VCaP (cell line): ENCODE measurements around the gene CIAPIN1.

ENCODE experiments used
- H3K27ac ChIP-seq: fragments of 450-650 bp; 2 replicates; pipeline ENCODE4 v1.5.1; 2017
- TF ChIP-seq, protein P1 (sequence below): fragments of 450-650 bp; conservative IDR thresholded peaks from 2 replicates; pipeline ENCODE4 v1.5.1; 2017; ENCODE audit warnings: mild to moderate bottlenecking, moderate library complexity

The CIAPIN1 gene

DNA sequence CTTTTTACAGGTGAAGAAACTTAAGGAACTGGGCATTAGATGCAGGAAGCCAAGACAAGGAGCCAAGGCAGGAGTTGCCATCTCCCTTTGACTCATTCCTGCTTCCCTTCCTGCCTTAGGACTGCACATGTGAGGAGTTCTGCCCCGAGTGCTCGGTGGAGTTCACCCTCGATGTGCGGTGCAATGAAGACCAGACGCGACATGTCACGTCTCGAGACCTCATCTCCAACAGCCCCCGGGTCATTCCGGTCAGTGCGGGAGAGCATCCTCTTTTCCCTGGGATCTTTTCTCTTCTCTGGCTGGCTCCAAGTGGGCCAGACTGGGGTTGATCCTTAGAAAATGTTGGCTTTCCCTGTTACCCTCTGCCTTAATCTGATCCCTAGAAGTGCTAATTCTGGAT is 21.9 kb upstream of the CIAPIN1 start:
- TF ChIP-seq, protein P1, sequence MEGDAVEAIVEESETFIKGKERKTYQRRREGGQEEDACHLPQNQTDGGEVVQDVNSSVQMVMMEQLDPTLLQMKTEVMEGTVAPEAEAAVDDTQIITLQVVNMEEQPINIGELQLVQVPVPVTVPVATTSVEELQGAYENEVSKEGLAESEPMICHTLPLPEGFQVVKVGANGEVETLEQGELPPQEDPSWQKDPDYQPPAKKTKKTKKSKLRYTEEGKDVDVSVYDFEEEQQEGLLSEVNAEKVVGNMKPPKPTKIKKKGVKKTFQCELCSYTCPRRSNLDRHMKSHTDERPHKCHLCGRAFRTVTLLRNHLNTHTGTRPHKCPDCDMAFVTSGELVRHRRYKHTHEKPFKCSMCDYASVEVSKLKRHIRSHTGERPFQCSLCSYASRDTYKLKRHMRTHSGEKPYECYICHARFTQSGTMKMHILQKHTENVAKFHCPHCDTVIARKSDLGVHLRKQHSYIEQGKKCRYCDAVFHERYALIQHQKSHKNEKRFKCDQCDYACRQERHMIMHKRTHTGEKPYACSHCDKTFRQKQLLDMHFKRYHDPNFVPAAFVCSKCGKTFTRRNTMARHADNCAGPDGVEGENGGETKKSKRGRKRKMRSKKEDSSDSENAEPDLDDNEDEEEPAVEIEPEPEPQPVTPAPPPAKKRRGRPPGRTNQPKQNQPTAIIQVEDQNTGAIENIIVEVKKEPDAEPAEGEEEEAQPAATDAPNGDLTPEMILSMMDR: no peak
- H3K27ac ChIP-seq: no peak overlapping the region

DNA sequence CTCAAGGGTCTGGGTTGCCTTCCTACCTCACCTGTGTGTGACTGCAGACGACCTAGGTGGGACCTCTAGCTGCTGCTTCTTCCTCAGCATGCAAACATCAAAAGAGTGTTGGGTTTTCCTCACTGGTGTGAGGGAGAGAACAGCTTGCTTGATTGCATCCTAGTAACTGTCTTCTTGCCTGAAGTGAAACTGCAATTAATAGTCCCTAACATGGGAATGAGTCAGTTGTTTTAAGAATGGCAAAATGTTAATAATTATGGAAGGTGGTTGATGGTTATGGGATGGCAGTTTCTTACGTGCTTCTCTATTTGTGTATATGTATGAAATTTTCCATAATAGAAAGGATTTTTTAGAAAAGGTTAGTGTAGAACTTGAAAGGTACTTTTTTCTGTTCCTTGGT is 21.2 kb upstream of the CIAPIN1 start:
- TF ChIP-seq, protein P1: no peak

DNA sequence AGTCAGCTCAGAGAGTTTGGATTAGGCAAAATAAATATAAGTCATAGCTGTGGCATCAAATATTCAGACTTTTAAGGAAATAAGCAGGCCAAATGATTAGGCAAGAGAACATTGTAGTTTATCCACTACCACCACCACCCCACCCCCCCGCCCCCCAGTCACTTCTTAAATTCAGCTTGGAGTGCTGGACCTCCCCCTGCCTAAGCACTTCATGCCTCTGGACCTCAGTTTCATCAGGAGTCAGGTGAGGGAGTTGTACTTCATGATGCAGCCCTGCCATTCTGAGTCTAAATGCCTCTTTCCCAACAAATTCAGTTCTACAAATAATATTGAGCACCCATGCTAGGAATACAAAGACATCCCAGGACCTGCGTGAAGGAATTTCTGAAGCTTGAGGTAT is 17.3 kb upstream of the CIAPIN1 start:
- H3K27ac ChIP-seq: no peak overlapping the region
- TF ChIP-seq, protein P1: no peak

More for the DNA sequence above, 21.2 kb upstream of the CIAPIN1 start:
- H3K27ac ChIP-seq: no peak overlapping the region

DNA sequence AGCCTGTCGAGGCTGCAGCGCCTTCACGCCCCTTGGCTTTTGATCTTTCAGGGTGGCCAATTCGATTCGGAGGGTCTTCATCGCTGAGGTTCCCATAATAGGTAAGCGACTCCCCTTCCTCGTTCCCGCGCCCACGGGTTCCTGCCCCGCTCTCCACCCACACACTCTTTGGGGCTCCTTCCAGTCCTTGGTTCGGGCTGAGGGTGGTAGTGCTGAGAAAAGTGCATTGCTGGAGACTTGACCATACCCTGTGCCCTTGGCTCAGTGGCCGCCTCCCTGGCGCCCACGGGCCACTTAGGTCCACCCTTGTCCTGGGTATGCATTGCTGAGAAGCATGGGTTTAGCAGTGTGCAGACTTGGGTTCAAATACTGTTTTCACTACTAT is 15.8 kb upstream of the CIAPIN1 start:
- TF ChIP-seq, protein P1: no peak
- H3K27ac ChIP-seq: peak overlapping the region; percentile 74; the same call in 1 of the 2 replicates

DNA sequence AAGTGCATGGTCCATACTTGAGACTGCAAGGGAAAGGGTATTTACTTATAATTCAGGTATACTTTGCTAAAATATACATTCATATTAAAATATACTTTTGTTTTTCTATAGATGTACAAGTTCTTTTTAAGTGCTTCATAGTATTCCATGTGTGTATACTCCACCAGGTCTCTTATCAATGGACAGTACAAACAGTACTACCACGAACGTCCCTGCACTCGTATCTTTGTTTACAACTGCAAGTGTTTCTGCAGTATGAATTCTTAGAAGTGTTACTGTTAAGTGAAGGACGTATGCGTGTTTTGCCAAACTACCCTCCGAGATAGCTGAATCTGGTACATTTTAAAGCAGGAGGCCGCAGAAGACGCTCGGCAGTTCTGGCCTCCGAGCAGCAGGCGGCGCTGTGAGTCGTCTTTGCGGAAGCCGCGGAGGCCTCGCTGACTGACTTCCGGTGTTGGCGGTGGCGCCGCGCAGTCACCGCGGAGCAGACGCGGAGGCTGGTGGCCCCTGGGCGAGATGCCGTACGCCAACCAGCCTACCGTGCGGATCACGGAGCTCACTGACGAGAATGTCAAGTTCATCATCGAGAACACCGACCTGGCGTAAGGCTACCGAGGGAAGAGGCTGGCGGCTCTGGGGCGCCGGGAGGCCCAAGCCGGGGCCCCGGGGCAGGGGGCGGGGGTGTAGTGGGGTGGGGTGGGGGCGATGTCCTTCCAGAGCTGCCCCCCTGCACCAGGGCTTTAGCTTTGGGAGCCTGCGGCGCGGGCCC is 15.2 kb upstream of the CIAPIN1 start, which contains the start of gene POLR2C:
POLR2C (plus strand) TSS at position 471 of the 769 bp plus-strand sequence; CDS start at position 517, 46 bp downstream.
- H3K27ac ChIP-seq: peak within 1 kb of the TSS; percentile 74; the same call in 1 of the 2 replicates

DNA sequence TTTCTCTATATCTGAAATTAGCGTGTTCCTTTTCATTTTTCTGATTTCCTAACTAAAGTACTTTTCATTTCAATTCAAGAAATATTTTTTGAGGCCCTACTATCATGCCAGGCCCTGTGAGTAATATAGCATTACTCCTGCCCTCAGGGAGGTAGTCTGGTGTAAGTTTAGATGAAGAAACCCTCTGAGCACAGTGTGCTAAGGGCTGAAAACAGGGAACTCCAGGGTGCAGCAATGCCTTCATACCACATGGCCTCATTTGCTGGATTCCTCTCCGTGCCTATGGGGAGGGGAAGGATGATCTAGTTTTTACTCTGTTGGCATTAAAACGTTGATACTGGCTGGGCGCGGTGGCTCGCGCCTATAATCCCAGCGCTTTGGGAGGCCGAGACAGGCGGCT is 4.8 kb upstream of the CIAPIN1 start:
- TF ChIP-seq, protein P1: no peak
- H3K27ac ChIP-seq: no peak overlapping the region

More for the DNA sequence above, 15.2 kb upstream of the CIAPIN1 start, which contains the start of gene POLR2C:
- TF ChIP-seq, protein P1: peak; percentile 88

DNA sequence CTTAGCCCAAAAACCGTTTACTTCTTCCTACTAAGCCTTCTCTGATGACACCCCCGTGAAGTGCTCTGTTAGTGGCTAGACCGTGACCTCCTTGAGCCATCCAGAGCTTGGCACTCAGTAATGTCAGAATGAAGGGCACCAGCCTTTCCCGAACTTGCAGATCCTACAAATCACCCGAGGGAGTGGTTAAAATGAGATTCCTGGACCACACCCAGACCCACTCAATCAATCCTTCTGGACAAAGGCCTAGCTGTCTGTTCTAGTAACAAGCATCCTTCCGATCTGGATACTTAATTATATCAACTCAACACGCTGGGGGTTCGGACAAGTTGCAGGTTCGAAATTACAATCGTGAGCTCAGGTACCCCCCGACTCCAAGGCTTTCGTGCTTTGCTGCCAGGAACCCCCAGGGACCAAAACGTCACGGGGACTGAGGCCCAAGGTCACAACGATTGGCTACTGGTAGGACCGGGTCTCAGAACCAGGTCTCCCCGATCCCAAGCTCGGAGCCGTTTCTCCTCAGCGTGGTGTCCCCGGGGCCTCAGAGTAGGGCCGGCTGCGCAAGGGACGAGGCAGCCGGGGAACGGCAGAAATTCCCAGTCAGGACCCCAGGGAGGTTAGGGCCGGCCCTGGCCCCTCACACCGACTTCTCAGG is 527 bp downstream of the CIAPIN1 start:
- TF ChIP-seq, protein P1: no peak
- peak overlapping the region; percentile 85 for H3K27ac ChIP-seq
